ENCODE measurements around the gene CDH13. TPM values are rescaled to one million over a fixed set of nuclear protein-coding genes. Genes with fewer than 3 reads are reported as not detected.

The CDH13 gene
- total and polyA plus RNA-seq, 10 of the 15 experiments (the other 5 are each of a cell fraction or from before 2014, with no cell fraction given): under 0.01 to 0.05 TPM; not detected in 8

DNA sequence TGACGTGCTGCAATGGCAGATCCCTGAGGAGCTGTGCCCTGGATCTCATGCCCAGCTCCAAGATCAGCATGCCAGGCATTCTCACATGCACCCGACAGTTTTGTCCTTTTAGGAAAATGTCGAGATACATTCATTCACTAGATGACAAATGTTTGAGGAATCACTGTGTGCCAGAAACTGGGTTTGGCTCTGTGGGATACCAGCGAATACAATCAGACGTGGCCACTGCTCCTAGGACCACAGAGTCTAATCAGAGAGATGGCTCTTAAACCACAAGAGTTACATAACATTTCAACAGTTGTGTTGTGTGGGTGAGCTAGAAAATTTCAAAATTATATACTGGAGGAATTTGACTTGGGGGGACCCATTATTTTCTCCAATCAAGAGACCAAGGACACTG, 579.7 kb downstream of the CDH13 start:
- Histone ChIP-seq H3K27me3 (replicated peaks in 1 of 2; ENCODE audit: control insufficient read depth in 2 of 2, insufficient read depth in 2 of 2, low read length in 1 of 2) (no peaks in the 10 kb centered on the region), H4K20me1 (ENCODE audit: control insufficient read depth, insufficient read depth) (no peaks in the 10 kb centered on the region), H3K9me3 (replicated peaks; ENCODE audit: control insufficient read depth, insufficient read depth, low read length) (no peaks in the 10 kb centered on the region), H3K4me3 (no peak overlapping the region), H3K4me1 (ENCODE audit: control insufficient read depth, insufficient read depth, low read length) (no peaks in the 10 kb centered on the region), H3K79me2 (ENCODE audit: control insufficient read depth, insufficient read depth, low read length) (no peaks in the 10 kb centered on the region), H3K36me3 (ENCODE audit: control insufficient read depth in 2 of 2, insufficient read depth in 2 of 2, low read length in 1 of 2) (no peaks in the 10 kb centered on the region), H3K9ac (ENCODE audit: control insufficient read depth, insufficient read depth, low read length) (no peak overlapping the region), H3K27ac (ENCODE audit: control insufficient read depth, insufficient read depth) (no peak overlapping the region), H3K4me2 (ENCODE audit: control insufficient read depth, insufficient read depth) (no peak overlapping the region), H2AFZ (ENCODE audit: control insufficient read depth, low read depth, low read length) (no peak overlapping the region)
- intact Hi-C loops (cut with micrococcal nuclease; ENCODE audit: unreplicated experiment): no loop called here
- WGBS (ENCODE audit: insufficient coverage, insufficient replicate concordance, low lambda C conversion rate, missing lambda C conversion rate): 9% methylated on average over 5 of the region's 5 CpGs
- DNase-seq (ENCODE audit: low read depth, low spot score) (no peak), ATAC-seq (no peak), FAIRE-seq (no peak)
- TF ChIP-seq CBX3 (IDR thresholded peaks at IDR 0.05; ENCODE audit: borderline replicate concordance, low read depth): no peak
- TF ChIP-seq, protein P1, sequence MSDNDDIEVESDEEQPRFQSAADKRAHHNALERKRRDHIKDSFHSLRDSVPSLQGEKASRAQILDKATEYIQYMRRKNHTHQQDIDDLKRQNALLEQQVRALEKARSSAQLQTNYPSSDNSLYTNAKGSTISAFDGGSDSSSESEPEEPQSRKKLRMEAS (IDR thresholded peaks at IDR 0.05; ENCODE audit: low read depth, low read length): no peak
- TF ChIP-seq RCOR1 (conservative IDR thresholded peaks at IDR 0.05; ENCODE audit: low read depth, low read length): no peak
- TF ChIP-seq WRNIP1 (IDR thresholded peaks at IDR 0.05; ENCODE audit: borderline replicate concordance, low read depth, low read length): no peak
- TF ChIP-seq, protein P2, sequence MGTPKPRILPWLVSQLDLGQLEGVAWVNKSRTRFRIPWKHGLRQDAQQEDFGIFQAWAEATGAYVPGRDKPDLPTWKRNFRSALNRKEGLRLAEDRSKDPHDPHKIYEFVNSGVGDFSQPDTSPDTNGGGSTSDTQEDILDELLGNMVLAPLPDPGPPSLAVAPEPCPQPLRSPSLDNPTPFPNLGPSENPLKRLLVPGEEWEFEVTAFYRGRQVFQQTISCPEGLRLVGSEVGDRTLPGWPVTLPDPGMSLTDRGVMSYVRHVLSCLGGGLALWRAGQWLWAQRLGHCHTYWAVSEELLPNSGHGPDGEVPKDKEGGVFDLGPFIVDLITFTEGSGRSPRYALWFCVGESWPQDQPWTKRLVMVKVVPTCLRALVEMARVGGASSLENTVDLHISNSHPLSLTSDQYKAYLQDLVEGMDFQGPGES (IDR thresholded peaks at IDR 0.05): no peak
- TF ChIP-seq, protein P3, sequence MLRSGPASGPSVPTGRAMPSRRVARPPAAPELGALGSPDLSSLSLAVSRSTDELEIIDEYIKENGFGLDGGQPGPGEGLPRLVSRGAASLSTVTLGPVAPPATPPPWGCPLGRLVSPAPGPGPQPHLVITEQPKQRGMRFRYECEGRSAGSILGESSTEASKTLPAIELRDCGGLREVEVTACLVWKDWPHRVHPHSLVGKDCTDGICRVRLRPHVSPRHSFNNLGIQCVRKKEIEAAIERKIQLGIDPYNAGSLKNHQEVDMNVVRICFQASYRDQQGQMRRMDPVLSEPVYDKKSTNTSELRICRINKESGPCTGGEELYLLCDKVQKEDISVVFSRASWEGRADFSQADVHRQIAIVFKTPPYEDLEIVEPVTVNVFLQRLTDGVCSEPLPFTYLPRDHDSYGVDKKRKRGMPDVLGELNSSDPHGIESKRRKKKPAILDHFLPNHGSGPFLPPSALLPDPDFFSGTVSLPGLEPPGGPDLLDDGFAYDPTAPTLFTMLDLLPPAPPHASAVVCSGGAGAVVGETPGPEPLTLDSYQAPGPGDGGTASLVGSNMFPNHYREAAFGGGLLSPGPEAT (IDR thresholded peaks at IDR 0.05; ENCODE audit: low read depth): no peak
- no peak for TF ChIP-seq NFYB (IDR thresholded peaks at IDR 0.05; ENCODE audit: insufficient read depth, low read depth, low read length)
- TF ChIP-seq NRF1 (conservative IDR thresholded peaks at IDR 0.05; ENCODE audit: low read depth, low read length): no peak
- TF ChIP-seq, protein P4, sequence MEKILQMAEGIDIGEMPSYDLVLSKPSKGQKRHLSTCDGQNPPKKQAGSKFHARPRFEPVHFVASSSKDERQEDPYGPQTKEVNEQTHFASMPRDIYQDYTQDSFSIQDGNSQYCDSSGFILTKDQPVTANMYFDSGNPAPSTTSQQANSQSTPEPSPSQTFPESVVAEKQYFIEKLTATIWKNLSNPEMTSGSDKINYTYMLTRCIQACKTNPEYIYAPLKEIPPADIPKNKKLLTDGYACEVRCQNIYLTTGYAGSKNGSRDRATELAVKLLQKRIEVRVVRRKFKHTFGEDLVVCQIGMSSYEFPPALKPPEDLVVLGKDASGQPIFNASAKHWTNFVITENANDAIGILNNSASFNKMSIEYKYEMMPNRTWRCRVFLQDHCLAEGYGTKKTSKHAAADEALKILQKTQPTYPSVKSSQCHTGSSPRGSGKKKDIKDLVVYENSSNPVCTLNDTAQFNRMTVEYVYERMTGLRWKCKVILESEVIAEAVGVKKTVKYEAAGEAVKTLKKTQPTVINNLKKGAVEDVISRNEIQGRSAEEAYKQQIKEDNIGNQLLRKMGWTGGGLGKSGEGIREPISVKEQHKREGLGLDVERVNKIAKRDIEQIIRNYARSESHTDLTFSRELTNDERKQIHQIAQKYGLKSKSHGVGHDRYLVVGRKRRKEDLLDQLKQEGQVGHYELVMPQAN (conservative IDR thresholded peaks at IDR 0.05): no peak
- ChIA-PET SMC1A (ENCODE audit: uncharacterized antibody, unreplicated experiment) (no interaction called here), RAD21 (ENCODE audit: unreplicated experiment) (no interaction called here), CTCF (interaction anchor here (0.5 kb wide), 1 partner anchor 9 kb away, joined by 3 read pairs; no protein-coding TSS in a partner anchor), POLR2A (no interaction called here)
- in situ Hi-C loops (cut with MboI): no loop called here
- BruUV-seq (replicated peaks): no TSS peak
